HepG2 (cell line): ENCODE measurements around the gene WDR53.
"Not testable (repeated sequence)": the region's sequence is repeated elsewhere in the genome, so short reads cannot be mapped to it uniquely, and the experiment has no call there.

ENCODE experiments used
- CREB1 ChIP-seq, 2 experiments: fragments of 450-650 bp in 1 of 2; IDR thresholded peaks; 2 replicates each; pipeline ENCODE4 v1.6.1; 2016 to 2017; ENCODE audit warnings: control low read depth in 1 of 2, mild to moderate bottlenecking in 1 of 2, missing compliant biosample characterization in 1 of 2, missing genetic modification characterization in 1 of 2
- IKZF1 ChIP-seq: fragments of 450-650 bp; IDR thresholded peaks from 2 replicates; pipeline ENCODE4 v1.7.1; 2016
- POLR2A ChIP-seq, 2 experiments: IDR thresholded peaks; 2 replicates each; pipeline ENCODE4 v1.6.1; 2011; ENCODE audit warnings: low read depth in 2 of 2, low read length in 2 of 2, mild to moderate bottlenecking in 1 of 2, moderate library complexity in 1 of 2; ENCODE audit not compliant: insufficient read depth in 1 of 2
- TRAFD1 ChIP-seq: sonication (generic); formaldehyde crosslinking; IDR thresholded peaks from 2 replicates; pipeline ENCODE4 v1.5.1; 2020; ENCODE audit warnings: missing genetic modification reagents, mild to moderate bottlenecking, borderline replicate concordance

- not testable (repeated sequence) for TF ChIP-seq TRAFD1; IKZF1; CREB1 (IDR thresholded peaks at IDR 0.05); CREB1 (CRISPR knock-in tag; IDR thresholded peaks at IDR 0.05); POLR2A (IDR thresholded peaks at IDR 0.05; ENCODE audit: insufficient read depth in 1 of 2, low read depth in 2 of 2, low read length in 2 of 2)
Measured at GRCh38 chr3:196511108-196511507, 57.2 kb downstream of the WDR53 start.
